ENCODE results near the gene SFR1.

SFR1 gene

GRCh38 chr10:104104926-104105325 lies 17.0 kb upstream of the SFR1 start:
- no peak for DNase-seq (ENCODE audit: low spot score)

GRCh38 chr10:104109908-104110662 lies 11.9 kb upstream of the SFR1 start:
- DNase-seq (ENCODE audit: low spot score): peak; percentile 78

GRCh38 chr10:104113376-104113956 lies 8.5 kb upstream of the SFR1 start:
- DNase-seq (ENCODE audit: low spot score): no peak

- DNase-seq (ENCODE audit: low spot score): peak; percentile 47
Measured at GRCh38 chr10:104117839-104118323, 4.1 kb upstream of the SFR1 start.

- no peak for DNase-seq (ENCODE audit: low spot score)
Measured at GRCh38 chr10:104119996-104120395, 2.0 kb upstream of the SFR1 start.

- no peak for DNase-seq (ENCODE audit: low spot score)
Measured at GRCh38 chr10:104120512-104120902, 1.5 kb upstream of the SFR1 start.

- peak; percentile 89 for DNase-seq (ENCODE audit: low spot score)
Measured at GRCh38 chr10:104120903-104121484, 977 bp upstream of the SFR1 start.

GRCh38 chr10:104122225-104123107 lies 495 bp downstream of the SFR1 start:
- no peak for DNase-seq (ENCODE audit: low spot score)

- no peak for DNase-seq (ENCODE audit: low spot score)
Measured at GRCh38 chr10:104123397-104123796, 1.4 kb downstream of the SFR1 start.

GRCh38 chr10:104127411-104127810 lies 5.4 kb downstream of the SFR1 start:
- DNase-seq (ENCODE audit: low spot score): no peak

- DNase-seq (ENCODE audit: low spot score): no peak
Measured at GRCh38 chr10:104128214-104128613, 6.2 kb downstream of the SFR1 start.

GRCh38 chr10:104130041-104130440 lies 8.1 kb downstream of the SFR1 start:
- DNase-seq (ENCODE audit: low spot score): no peak

- DNase-seq (ENCODE audit: low spot score): no peak
Measured at GRCh38 chr10:104138131-104138530, 16.2 kb downstream of the SFR1 start.

GRCh38 chr10:104139221-104139620 lies 17.2 kb downstream of the SFR1 start:
- DNase-seq (ENCODE audit: low spot score): no peak

- DNase-seq (ENCODE audit: low spot score): no peak
Measured at GRCh38 chr10:104142081-104142480, 20.1 kb downstream of the SFR1 start.

- no peak for DNase-seq (ENCODE audit: low spot score)
Measured at GRCh38 chr10:104143829-104144228, 21.9 kb downstream of the SFR1 start.

- DNase-seq (ENCODE audit: low spot score): no peak
Measured at GRCh38 chr10:104144931-104145330, 23.0 kb downstream of the SFR1 start.

GRCh38 chr10:104146882-104147281 lies 24.9 kb downstream of the SFR1 start:
- DNase-seq (ENCODE audit: low spot score): no peak

- no peak for DNase-seq (ENCODE audit: low spot score)
Measured at GRCh38 chr10:104150139-104150538, 28.2 kb downstream of the SFR1 start.

- no peak for DNase-seq (ENCODE audit: low spot score)
Measured at GRCh38 chr10:104151737-104152136, 29.8 kb downstream of the SFR1 start.

- no peak for DNase-seq (ENCODE audit: low spot score)
Measured at GRCh38 chr10:104155591-104155990, 33.6 kb downstream of the SFR1 start.

- DNase-seq (ENCODE audit: low spot score): no peak
Measured at GRCh38 chr10:104170610-104171254, 48.8 kb downstream of the SFR1 start.

Data from kidney capillary endothelial cell (primary cell).